ENCODE measurements around the gene CD4.

The CD4 gene

DNA sequence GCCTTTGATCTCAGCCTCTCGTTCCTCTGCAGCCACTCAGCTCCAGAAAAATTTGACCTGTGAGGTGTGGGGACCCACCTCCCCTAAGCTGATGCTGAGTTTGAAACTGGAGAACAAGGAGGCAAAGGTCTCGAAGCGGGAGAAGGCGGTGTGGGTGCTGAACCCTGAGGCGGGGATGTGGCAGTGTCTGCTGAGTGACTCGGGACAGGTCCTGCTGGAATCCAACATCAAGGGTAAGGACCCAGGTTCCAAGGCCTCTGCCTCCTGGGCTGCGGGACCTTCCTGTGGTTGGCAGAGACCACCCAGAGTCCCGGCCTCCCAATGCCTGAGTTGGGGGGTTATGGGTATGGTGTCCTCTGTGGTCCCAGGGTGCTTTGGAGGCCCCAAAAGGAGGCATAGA lies 27.8 kb downstream of the CD4 start:
- no peak for DNase-seq

DNA sequence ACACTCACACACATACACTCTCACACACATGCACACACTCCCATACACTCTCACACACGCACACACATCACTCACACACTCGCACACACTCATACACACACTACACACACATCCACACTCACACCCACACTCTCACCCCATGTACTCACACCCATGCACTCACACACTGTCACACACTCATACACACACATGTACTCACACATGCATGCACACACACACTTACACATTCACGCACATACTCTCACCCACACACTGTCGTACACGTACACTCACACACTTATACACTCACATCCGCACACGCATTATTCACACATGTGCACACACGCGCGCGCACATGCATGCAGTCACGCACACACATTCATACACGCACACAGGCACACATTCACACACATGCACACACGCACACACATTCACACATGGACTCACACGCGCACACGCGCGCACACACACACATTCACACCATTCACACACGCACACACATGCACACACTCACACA lies 28.4 kb downstream of the CD4 start:
- DNase-seq, result no peak

GRCh38 chr12:6818222-6818621 lies 28.9 kb downstream of the CD4 start:
- DNase-seq, result no peak

DNA sequence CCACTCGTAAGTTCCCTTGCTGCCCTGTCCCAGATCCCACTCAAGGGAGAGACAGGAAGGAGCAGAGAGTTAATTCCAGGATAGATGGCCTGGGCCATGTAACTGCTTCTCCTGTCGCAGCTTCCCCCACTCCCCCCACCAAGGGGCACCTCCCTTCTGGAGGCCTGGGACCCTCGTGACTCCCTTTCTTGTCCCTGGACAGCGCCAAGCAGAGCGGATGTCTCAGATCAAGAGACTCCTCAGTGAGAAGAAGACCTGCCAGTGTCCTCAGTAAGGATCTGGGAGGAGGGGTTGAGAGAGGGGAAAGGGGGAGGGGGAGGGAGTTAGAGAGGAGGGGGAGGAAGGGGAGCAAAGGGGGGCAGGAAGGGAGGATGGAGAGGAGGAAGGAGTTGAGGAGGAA lies 29.3 kb downstream of the CD4 start:
- no peak for DNase-seq

DNA sequence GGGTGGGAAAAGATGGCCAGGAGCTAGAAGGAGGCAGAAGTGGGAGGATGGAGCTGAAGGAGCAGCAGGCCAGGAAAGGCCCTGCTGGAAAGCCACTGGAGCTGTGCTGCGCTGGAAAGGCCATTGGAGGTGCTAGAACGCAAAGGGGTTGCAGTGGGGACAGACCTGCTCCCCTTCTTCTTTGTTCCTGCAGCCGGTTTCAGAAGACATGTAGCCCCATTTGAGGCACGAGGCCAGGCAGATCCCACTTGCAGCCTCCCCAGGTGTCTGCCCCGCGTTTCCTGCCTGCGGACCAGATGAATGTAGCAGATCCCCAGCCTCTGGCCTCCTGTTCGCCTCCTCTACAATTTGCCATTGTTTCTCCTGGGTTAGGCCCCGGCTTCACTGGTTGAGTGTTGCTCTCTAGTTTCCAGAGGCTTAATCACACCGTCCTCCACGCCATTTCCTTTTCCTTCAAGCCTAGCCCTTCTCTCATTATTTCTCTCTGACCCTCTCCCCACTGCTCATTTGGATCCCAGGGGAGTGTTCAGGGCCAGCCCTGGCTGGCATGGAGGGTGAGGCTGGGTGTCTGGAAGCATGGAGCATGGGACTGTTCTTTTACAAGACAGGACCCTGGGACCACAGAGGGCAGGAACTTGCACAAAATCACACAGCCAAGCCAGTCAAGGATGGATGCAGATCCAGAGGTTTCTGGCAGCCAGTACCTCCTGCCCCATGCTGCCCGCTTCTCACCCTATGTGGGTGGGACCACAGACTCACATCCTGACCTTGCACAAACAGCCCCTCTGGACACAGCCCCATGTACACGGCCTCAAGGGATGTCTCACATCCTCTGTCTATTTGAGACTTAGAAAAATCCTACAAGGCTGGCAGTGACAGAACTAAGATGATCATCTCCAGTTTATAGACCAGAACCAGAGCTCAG lies 30.0 kb downstream of the CD4 start:
- no peak for DNase-seq

DNA sequence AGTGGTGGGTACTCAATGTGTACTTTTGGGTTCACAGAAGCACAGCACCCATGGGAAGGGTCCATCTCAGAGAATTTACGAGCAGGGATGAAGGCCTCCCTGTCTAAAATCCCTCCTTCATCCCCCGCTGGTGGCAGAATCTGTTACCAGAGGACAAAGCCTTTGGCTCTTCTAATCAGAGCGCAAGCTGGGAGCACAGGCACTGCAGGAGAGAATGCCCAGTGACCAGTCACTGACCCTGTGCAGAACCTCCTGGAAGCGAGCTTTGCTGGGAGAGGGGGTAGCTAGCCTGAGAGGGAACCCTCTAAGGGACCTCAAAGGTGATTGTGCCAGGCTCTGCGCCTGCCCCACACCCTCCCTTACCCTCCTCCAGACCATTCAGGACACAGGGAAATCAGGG lies 30.8 kb downstream of the CD4 start:
- no peak for DNase-seq

DNA sequence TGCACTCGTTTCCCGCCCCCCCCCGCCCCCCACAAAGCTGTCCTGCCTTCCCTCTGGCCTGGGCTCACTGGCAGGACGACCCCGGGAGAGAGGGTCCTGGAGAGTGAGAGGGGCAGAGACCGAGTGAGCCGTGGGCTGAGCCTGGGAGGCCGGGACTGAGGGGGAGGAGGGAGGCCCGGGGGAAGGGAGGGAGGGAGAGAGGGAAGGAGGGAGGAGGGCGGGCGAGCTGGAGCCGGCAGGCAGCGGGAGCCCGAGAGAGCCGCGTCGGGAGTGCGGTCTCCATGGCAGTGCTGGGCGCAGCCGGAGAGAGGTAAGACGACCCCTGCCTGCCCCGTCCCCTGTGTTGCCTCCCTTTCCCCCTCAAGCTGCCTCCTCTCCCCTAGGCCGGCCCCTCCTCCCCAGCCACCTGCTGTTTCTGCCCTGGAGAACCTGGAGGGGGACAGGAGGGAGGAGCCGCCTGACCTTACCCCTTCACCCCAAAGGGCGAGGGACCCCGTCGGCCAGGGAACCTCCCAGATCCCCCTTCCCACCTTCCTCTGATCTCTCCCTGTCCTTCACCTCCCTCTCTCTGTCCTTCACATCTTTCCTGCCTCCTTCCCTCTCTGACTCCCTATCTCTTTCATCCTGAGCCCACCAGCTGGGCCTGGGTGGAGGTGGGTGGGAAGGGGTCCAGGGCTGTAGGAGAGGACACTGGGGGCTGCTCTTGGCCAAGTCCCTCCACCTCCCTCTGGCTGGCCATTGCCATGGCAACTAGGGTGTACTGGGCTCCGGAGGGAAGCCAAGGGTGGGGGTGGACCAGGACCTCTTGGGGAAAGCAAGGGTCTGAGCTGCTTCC lies 32.5 kb downstream of the CD4 start, which contains the start of gene GPR162:
Gene GPR162 (plus strand): TSS at position 231 of the 835 bp plus-strand sequence. CDS start 2,078 bp downstream, outside the sequence.
- DNase-seq, result peak in 1 of 6 experiments; percentile 35

DNA sequence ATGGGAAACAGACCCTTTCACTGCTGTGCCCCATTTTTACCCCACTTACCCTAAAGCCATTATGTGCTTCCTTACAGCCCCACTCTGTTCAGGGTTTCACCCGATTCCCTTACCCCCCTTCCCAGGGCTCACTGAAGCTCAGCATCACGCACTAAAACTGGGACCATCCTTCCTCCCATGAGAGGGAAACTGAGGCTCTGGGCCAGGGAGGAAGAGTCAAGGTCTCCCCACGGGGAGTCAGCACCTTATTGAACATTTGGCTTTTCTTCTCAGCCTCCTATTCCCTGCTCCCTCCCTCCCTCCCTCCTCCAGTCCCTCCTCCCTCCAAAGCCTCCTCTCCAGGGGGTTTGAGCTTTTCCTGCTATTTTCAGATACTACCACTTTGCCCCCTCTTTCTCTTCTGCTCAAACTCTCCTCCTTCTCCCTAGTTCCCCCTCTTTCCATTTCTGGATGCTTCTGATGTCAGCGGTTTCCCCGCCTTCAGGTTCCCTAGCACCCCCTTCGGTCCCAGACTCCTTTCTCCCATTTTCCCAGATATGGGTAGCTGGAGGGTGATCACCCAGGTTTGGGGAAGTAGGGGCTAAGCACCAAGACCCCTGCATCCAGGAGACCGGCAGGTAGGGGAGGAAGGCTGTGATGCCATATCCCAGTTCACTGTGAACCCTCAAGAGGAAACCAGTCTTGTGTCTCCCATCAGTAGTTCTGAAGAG lies 33.3 kb downstream of the CD4 start:
- DNase-seq, result no peak

- no peak for DNase-seq
These were observed 34.1 kb downstream of the CD4 start for GRCh38 chr12:6823182-6824084.

DNA sequence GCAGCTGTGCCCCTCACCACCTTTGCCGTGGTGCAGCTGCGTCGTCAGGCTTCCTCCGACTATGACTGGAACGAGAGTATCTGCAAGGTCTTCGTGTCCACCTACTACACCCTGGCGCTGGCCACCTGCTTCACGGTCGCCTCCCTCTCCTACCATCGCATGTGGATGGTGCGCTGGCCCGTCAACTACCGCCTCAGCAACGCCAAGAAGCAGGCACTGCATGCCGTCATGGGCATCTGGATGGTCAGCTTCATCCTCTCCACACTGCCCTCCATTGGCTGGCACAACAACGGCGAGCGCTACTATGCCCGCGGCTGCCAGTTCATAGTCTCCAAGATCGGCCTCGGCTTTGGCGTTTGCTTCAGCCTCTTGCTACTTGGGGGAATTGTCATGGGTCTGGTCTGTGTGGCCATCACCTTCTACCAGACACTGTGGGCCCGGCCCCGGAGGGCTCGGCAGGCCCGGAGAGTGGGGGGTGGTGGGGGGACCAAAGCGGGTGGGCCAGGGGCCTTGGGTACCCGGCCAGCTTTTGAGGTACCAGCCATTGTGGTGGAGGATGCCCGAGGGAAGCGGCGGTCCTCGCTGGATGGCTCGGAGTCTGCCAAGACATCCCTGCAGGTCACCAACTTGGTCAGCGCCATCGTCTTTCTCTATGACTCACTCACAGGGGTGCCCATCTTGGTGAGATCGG lies 34.9 kb downstream of the CD4 start:
- DNase-seq, result no peak

DNA sequence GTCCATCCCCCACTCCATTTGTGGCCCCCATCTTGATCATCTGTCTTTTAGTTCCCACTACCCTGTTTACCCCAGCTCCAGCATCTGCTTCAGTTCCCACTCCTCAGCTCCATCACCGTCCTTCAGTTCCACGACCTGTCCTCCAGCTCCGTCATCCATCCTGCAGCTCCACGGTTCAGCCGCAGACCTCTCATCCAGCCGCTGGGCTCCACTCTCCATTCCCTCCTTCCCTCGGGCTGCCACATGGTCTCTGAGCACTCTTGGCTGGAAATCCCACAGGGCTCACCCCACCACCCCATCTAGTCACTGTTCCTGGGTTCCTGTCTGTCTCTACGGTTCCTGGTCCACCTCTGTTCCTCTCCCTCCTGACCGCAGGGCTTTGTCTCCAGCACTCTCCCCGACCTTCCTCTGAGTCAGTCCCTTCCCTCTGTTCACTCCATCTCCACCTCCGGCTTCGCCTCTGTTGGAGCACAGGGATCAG lies 35.6 kb downstream of the CD4 start:
- no peak for DNase-seq

DNA sequence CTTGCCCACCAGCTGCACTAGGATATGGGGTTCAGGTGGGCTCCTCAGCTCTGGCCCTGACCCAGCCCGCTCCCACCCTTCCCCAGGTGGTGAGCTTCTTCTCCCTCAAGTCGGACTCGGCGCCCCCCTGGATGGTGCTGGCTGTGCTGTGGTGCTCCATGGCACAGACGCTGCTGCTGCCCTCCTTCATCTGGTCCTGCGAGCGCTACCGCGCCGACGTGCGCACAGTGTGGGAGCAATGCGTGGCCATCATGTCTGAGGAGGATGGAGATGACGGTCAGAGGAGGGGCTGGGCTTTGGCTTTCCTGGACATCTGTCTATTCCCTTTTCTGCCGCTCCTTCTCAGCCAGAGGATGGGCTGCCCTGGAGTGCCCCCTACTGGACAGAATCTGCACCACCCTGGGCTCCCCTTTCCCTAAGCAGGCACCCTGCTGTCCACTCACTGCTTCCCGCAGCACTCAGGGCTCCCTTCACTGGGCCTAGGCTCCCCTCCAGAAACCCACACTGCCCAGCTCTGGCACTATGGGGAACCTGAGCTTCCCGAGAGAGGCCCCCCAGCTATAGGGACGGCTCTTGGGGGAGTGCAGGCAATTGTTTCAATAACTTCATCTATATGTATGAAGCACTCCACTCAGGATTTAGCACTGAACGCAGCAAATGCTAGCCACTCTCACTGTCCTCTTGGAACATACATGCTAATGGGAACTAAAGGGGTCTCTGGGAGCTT lies 36.2 kb downstream of the CD4 start:
- peak; percentile 63 to 89 (median 78) for DNase-seq

GRCh38 chr12:6826125-6826733 lies 36.9 kb downstream of the CD4 start:
- no peak for DNase-seq

- no peak for DNase-seq
These were observed 37.6 kb downstream of the CD4 start for GRCh38 chr12:6826734-6827436.

DNA sequence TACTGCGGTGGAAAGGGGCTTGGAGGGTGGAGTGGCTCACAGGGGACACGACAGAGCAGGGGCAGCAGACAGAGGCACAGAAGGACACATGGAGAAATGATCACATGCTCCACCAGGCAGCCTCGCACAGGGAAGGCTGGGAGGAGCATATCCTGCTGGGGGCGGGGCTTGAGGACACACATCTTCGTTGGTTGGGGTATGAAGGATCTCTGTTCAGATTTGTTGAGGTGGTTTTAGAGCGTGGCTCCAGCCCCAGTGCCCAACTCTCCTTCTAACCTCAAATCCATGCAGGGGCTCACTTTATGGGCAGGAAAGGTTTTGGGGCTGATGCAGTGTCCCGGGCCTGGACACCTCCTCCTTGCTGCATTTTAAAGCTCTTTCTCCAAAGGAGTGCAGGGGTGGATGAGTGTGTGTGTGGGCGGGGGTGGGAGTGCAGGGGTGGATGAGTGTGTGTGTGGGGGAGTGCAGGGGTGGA lies 38.1 kb downstream of the CD4 start:
- DNase-seq, result peak in 5 of 6 experiments; percentile 9 to 44 (median 23)

DNA sequence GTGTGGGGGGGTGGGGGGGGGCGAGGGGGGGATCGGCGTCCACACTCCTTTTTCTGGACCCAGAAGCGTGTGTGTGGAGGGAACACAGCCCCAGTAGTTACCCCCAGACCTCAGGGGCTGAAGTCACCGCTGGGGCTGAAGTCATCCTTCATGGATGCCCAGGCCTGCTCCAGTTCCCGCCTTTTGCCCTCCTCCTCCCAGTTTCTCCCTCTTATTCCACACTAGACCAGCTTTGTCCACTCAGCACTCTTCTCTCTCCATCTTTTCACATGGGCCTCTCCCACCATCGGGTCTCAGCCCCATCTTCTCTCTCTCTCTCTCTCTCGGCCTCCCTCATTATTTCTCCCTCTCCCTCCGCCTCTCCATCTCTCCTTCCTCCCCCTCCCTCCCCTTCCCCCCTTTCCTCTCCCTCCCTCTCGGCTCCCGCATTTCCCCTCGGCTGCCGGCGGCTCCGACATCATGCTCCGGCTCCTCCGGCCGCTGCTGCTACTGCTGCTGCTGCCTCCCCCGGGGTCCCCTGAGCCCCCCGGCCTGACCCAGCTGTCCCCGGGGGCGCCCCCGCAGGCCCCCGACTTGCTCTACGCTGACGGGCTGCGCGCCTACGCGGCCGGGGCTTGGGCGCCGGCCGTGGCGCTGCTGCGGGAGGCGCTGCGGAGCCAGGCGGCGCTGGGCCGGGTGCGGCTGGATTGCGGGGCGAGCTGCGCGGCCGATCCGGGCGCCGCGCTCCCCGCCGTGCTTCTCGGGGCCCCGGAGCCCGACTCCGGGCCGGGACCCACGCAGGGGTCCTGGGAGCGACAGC lies 38.9 kb downstream of the CD4 start, which contains the start of gene P3H3:
Gene P3H3 (plus strand): TSS at position 426 of the 799 bp plus-strand sequence. CDS start 34 bp downstream, at position 460.
- DNase-seq, result peak in 4 of 6 experiments; percentile 34 to 67 (median 53)

DNA sequence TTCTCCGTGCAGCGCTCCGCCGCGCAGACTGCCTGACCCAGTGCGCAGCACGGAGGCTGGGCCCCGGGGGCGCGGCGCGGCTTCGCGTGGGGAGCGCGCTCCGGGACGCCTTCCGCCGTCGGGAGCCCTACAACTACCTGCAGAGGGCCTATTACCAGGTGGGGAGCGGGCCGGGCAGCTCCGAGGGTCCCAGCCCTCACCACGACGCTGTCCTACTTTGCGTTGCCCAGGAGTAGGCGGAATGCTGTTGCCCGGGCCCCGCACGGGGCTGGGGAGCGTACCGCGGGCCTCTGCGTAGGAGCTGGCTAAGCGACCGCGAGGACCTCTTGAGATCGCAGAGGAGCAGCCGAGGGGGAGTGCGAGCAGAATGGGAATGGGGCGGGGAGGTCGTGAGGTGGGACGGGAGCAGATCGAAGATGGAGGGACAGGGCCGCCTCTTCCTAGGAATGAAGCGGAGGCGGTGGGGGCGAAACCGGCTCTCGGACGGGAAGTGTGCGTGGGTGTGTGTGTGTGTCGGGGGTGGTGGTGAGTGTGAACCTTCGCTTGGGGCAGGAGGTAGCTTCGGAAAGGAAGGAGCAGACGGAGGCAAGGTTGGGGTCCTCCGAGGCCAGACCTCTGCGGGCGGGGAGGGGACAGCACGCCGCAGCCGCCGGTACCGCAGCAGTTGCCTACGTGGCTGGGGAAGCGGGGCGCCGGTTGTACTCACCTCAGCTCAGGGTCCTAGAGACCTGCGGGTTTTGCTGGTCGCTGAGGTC lies 39.6 kb downstream of the CD4 start:
- peak in 5 of 6 experiments; percentile 26 to 74 (median 46) for DNase-seq
